22Rv1 (cell line): ENCODE data around the gene BMAL1.

ENCODE experiments used
- CTCF ChIP-seq: fragments of 450-650 bp; IDR thresholded peaks from 2 replicates; pipeline ENCODE4 v1.5.1; 2017; ENCODE audit warnings: mild to moderate bottlenecking
- ZFX ChIP-seq: fragments of 450-650 bp; IDR thresholded peaks from 2 replicates; pipeline ENCODE4 v1.6.1; 2017; ENCODE audit warnings: antibody characterized with exemption, borderline replicate concordance

- TF ChIP-seq CTCF (no peak), ZFX (no peak)
These were observed 151.7 kb downstream of the BMAL1 start for GRCh38 chr11:13429288-13429687.
